H1 (cell line): ENCODE measurements around the gene FBXO34. TPM values are rescaled to one million over a fixed set of nuclear protein-coding genes. Genes with fewer than 3 reads are reported as not detected.

ENCODE experiments used
- CTCF ChIA-PET: fragments of 300-600 bp; sonication (Branson Sonifier 250); formaldehyde crosslinking; loops from one replicate; lab custom pipeline; 2021; ENCODE audit not compliant: partially characterized antibody; lab: Charles Lee
- POLR2A ChIA-PET: fragments of 300-600 bp; sonication (Branson Sonifier 250); formaldehyde crosslinking; loops from one replicate; lab custom pipeline; 2021; ENCODE audit warnings: inconsistent platforms; ENCODE audit not compliant: partially characterized antibody; lab: Charles Lee
- DNase-seq, 2 experiments: peaks; one replicate each; pipeline versions ENCODE4 v3.0.0 to v3.0.0-alpha.2; 2010 to 2022; ENCODE audit warnings: low spot score in 2 of 2, low read depth in 1 of 2, mixed read lengths in 1 of 2
- FAIRE-seq: peaks from 2 replicates; lab custom pipeline; 2011; peaks lifted over from hg19 to GRCh38; lab: Jason Lieb, UNC
- H2AFZ ChIP-seq: 2 replicates; pipeline ENCODE4 v1.8.1; 2012; ENCODE audit warnings: low read length, inconsistent platforms
- H2AK5ac ChIP-seq: 2 replicates; pipeline ENCODE4 v1.6.1; 2013; ENCODE audit warnings: low read depth, low read length
- H2BK120ac ChIP-seq: replicated peaks from 2 replicates; pipeline ENCODE3; 2013; ENCODE audit warnings: low read depth, low read length, inconsistent platforms
- H2BK12ac ChIP-seq: 2 replicates; pipeline ENCODE4 v1.6.1; 2013; ENCODE audit warnings: low read depth, low read length
- H2BK15ac ChIP-seq: 2 replicates; pipeline ENCODE4 v1.6.1; 2013; ENCODE audit warnings: low read length
- H2BK20ac ChIP-seq: 2 replicates; pipeline ENCODE4 v1.6.1; 2013; ENCODE audit warnings: low read length
- H2BK5ac ChIP-seq: 2 replicates; pipeline ENCODE4 v1.6.1; 2013; ENCODE audit warnings: low read depth, low read length
- H3K14ac ChIP-seq: 2 replicates; pipeline ENCODE4 v1.6.1; 2013; ENCODE audit warnings: inconsistent platforms; ENCODE audit not compliant: insufficient read length
- H3K18ac ChIP-seq: 2 replicates; pipeline ENCODE4 v1.6.1; 2013; ENCODE audit warnings: low read length; ENCODE audit errors: extremely low read depth
- H3K23ac ChIP-seq: 2 replicates; pipeline ENCODE4 v1.6.1; 2013; ENCODE audit warnings: inconsistent platforms; ENCODE audit not compliant: insufficient read length
- H3K23me2 ChIP-seq: 2 replicates; pipeline ENCODE4 v1.6.1; 2013; ENCODE audit warnings: low read depth, low read length
- H3K27ac ChIP-seq: 2 replicates; pipeline ENCODE4 v1.6.1; 2011; ENCODE audit warnings: low read depth, low read length, inconsistent platforms
- H3K27me3 ChIP-seq, 4 experiments: replicated peaks in 1 of 4; 1 replicate in 1 of 4; 2 replicates in 3 of 4; pipeline versions ENCODE4 v1.6.1 to v1.8.1; 2011 to 2013; ENCODE audit warnings: low read length in 3 of 4, mild to moderate bottlenecking in 3 of 4, inconsistent platforms in 2 of 4, mixed read lengths in 2 of 4, moderate library complexity in 1 of 4; ENCODE audit not compliant: control insufficient read depth in 3 of 4, insufficient read depth in 3 of 4; ENCODE audit errors: extremely low read depth in 1 of 4
- H3K36me3 ChIP-seq, 4 experiments: 2 replicates each; pipeline versions ENCODE4 v1.6.1 to v1.8.1; 2011 to 2013; ENCODE audit warnings: mild to moderate bottlenecking in 4 of 4, low read length in 3 of 4, moderate library complexity in 2 of 4, control low read depth in 1 of 4, inconsistent platforms in 1 of 4; ENCODE audit not compliant: insufficient read depth in 4 of 4, control insufficient read depth in 2 of 4
- H3K4ac ChIP-seq: replicated peaks from 2 replicates; pipeline ENCODE3; 2013; ENCODE audit warnings: low read length, low read depth, mixed read lengths, inconsistent platforms; ENCODE audit not compliant: insufficient read length
- H3K4me1 ChIP-seq, 4 experiments: replicated peaks in 1 of 4; 1 replicate in 1 of 4; 2 replicates in 3 of 4; pipeline versions ENCODE4 v1.6.1 to v1.8.1; 2011 to 2013; ENCODE audit warnings: low read length in 3 of 4, inconsistent platforms in 2 of 4, mixed read lengths in 1 of 4; ENCODE audit not compliant: insufficient read depth in 4 of 4, control insufficient read depth in 3 of 4
- H3K4me2 ChIP-seq, 2 experiments: 2 replicates each; pipeline versions ENCODE4 v1.6.1 to v1.8.1; 2011 to 2013; ENCODE audit warnings: low read depth in 2 of 2, low read length in 2 of 2, control low read depth in 1 of 2, inconsistent platforms in 1 of 2, mild to moderate bottlenecking in 1 of 2; ENCODE audit not compliant: insufficient read depth in 1 of 2
- H3K4me3 ChIP-seq, 4 experiments: fragments of 200-600, 300-600 bp in 1 of 4; sonication (generic), shearing (Covaris generic), sonication (Bioruptor Twin) in 1 of 4; 2 replicates each; pipeline versions ENCODE4 v1.5.1 to v1.8.1; 2011 to 2016; ENCODE audit warnings: low read length in 4 of 4, low read depth in 3 of 4, control low read depth in 2 of 4, inconsistent platforms in 2 of 4, mild to moderate bottlenecking in 2 of 4, mixed read lengths in 1 of 4, moderate library complexity in 1 of 4; ENCODE audit not compliant: insufficient read depth in 2 of 4; ENCODE audit errors: extremely low read depth in 1 of 4
- H3K56ac ChIP-seq: replicated peaks from 2 replicates; pipeline ENCODE3; 2013; ENCODE audit warnings: low read depth, mild to moderate bottlenecking, mixed read lengths, low read length, inconsistent platforms; ENCODE audit not compliant: insufficient read length
- H3K79me1 ChIP-seq: 2 replicates; pipeline ENCODE4 v1.6.1; 2013; ENCODE audit warnings: low read depth, low read length, control low read depth
- H3K79me2 ChIP-seq, 2 experiments: 2 replicates each; pipeline versions ENCODE4 v1.6.1 to v1.8.1; 2012 to 2013; ENCODE audit warnings: low read length in 2 of 2, mild to moderate bottlenecking in 2 of 2, inconsistent platforms in 1 of 2; ENCODE audit not compliant: insufficient read depth in 2 of 2, control insufficient read depth in 1 of 2
- H3K9ac ChIP-seq, 4 experiments: replicated peaks in 1 of 4; 1 replicate in 1 of 4; 2 replicates in 3 of 4; pipeline versions ENCODE4 v1.6.1 to v1.8.1; 2011 to 2013; ENCODE audit warnings: low read depth in 3 of 4, low read length in 3 of 4, control low read depth in 2 of 4, mild to moderate bottlenecking in 2 of 4, moderate library complexity in 2 of 4, inconsistent platforms in 1 of 4; ENCODE audit errors: extremely low read depth in 1 of 4
- H3K9me3 ChIP-seq, 2 experiments: 2 replicates each; pipeline versions ENCODE4 v1.6.1 to v1.8.1; 2012 to 2013; ENCODE audit warnings: mild to moderate bottlenecking in 2 of 2, moderate library complexity in 2 of 2, control low read depth in 1 of 2, inconsistent platforms in 1 of 2, low read depth in 1 of 2, low read length in 1 of 2, mixed read lengths in 1 of 2; ENCODE audit not compliant: insufficient read depth in 2 of 2
- H4K20me1 ChIP-seq, 2 experiments: replicated peaks in 1 of 2; 2 replicates each; pipeline versions ENCODE3 to v1.8.1; 2011 to 2013; ENCODE audit warnings: inconsistent platforms in 2 of 2, low read length in 2 of 2, mild to moderate bottlenecking in 1 of 2; ENCODE audit not compliant: insufficient read depth in 2 of 2, control insufficient read depth in 1 of 2
- H4K5ac ChIP-seq: 2 replicates; pipeline ENCODE4 v1.6.1; 2013; ENCODE audit warnings: low read length, low read depth, mixed read lengths, inconsistent platforms; ENCODE audit not compliant: insufficient read length
- H4K8ac ChIP-seq: 2 replicates; pipeline ENCODE4 v1.8.0; 2013; ENCODE audit warnings: mild to moderate bottlenecking, moderate library complexity, low read length, inconsistent platforms; ENCODE audit not compliant: insufficient read depth; ENCODE audit errors: extremely low read depth
- H4K91ac ChIP-seq: replicated peaks from 2 replicates; pipeline ENCODE3; 2013; ENCODE audit warnings: low read length, mixed read lengths, inconsistent platforms; ENCODE audit not compliant: insufficient read length
- BRCA1 ChIP-seq: IDR thresholded peaks from 2 replicates; pipeline ENCODE4 v1.6.1; 2012; ENCODE audit warnings: low read depth, low read length, improper control_type of control experiment
- JUN ChIP-seq: IDR thresholded peaks from 2 replicates; pipeline ENCODE4 v1.6.1; 2011; ENCODE audit warnings: low read depth, mild to moderate bottlenecking, improper control_type of control experiment, low read length
- USF2 ChIP-seq: IDR thresholded peaks from 2 replicates; pipeline ENCODE4 v1.6.1; 2011; ENCODE audit warnings: low read length, improper control_type of control experiment
- ZNF274 ChIP-seq: IDR thresholded peaks from 2 replicates; pipeline ENCODE4 v1.7.0; 2012; ENCODE audit warnings: low read length, borderline replicate concordance; ENCODE audit errors: extremely low read depth
- WGBS, 2 experiments: shearing (Covaris generic) in 1 of 2; methylation state at CpG; one replicate each; pipeline versions ENCODE4 v1.1.6 to v1.1.7; 2013 to 2015; ENCODE audit warnings: low lambda C conversion rate in 2 of 2, mixed read lengths in 2 of 2, inconsistent platforms in 1 of 2, low coverage in 1 of 2, missing lambda C conversion rate in 1 of 2; ENCODE audit not compliant: insufficient replicate concordance in 2 of 2, insufficient coverage in 1 of 2, insufficient read length in 1 of 2; ENCODE audit errors: extremely low coverage in 1 of 2, missing lambda C conversion rate in 1 of 2; 5-methylcytosine and 5-hydroxymethylcytosine counted together
- long read RNA-seq, 2 experiments: library from RNA in 1 of 2; library from capped mRNA in 1 of 2; stranded (forward); transcript quantifications; one replicate each; pipeline ENCODE4 v2.0.0, GENCODE V29; 2021; ENCODE audit warnings: inconsistent platforms in 1 of 2
- polyA minus RNA-seq, 3 experiments: library from RNA; depleted of rRNA, polyadenylated mRNA; stranded (reverse); fragments of >200 nt; gene quantifications; 1 replicate in 2 of 3; 2 replicates in 1 of 3; pipeline ENCODE4 v1.2.3, GENCODE V29; 2011
- polyA plus RNA-seq, 7 experiments: library from polyadenylated mRNA; depleted of rRNA in 3 of 7; stranded (reverse) in 5 of 7; unstranded in 2 of 7; fragments of >200 nt in 5 of 7; fragments of 200-250 nt in 2 of 7; gene quantifications; 1 replicate in 5 of 7; 2 replicates in 1 of 7; 4 replicates in 1 of 7; pipeline versions ENCODE4 v1.2.1 to v1.2.3, GENCODE V29; 2011 to 2013; ENCODE audit warnings: missing spikeins in 2 of 7, mixed read lengths in 2 of 7
- total RNA-seq: library from RNA; stranded (reverse); fragmentation: NEBNext Ultra II Directional; extraction: Animal tissue kit (Norgen Biotek cat#: 25700); gene quantifications from 2 replicates; pipeline ENCODE4 v1.2.1, GENCODE V29; 2021

FBXO34 gene, protein sequence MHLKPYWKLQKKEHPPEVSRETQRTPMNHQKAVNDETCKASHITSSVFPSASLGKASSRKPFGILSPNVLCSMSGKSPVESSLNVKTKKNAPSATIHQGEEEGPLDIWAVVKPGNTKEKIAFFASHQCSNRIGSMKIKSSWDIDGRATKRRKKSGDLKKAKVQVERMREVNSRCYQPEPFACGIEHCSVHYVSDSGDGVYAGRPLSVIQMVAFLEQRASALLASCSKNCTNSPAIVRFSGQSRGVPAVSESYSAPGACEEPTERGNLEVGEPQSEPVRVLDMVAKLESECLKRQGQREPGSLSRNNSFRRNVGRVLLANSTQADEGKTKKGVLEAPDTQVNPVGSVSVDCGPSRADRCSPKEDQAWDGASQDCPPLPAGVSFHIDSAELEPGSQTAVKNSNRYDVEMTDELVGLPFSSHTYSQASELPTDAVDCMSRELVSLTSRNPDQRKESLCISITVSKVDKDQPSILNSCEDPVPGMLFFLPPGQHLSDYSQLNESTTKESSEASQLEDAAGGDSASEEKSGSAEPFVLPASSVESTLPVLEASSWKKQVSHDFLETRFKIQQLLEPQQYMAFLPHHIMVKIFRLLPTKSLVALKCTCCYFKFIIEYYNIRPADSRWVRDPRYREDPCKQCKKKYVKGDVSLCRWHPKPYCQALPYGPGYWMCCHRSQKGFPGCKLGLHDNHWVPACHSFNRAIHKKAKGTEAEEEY
- total RNA-seq (14.4 and 14.8 TPM in 2 replicates), polyA plus RNA-seq (2011; rRNA removed) (5.1 and 7.0 TPM in 2 replicates), polyA minus RNA-seq (2011; rRNA and poly(A)+ RNA removed) (16.6 and 20.9 TPM in 2 replicates)
- 7.8 TPM for polyA plus RNA-seq (2011; cell fraction: cytosol; rRNA removed)
- 15.8 TPM for polyA plus RNA-seq (2011; cell fraction: nucleus; rRNA removed)
- polyA plus RNA-seq (2012, experiment 1 of 2) = 11.1 to 13.3 TPM (median 11.4 TPM) in 4 replicates
- polyA plus RNA-seq (2012, experiment 2 of 2) = 1.0 TPM
- polyA plus RNA-seq (2013, experiment 1 of 2) = 10.0 TPM
- 10.2 TPM for polyA plus RNA-seq (2013, experiment 2 of 2)
- polyA minus RNA-seq (2011; cell fraction: cytosol; rRNA and poly(A)+ RNA removed) = 6.6 TPM
- polyA minus RNA-seq (2011; cell fraction: nucleus; rRNA and poly(A)+ RNA removed) = 15.3 TPM
- long read RNA-seq, experiment 1, partial matches to known transcripts = 0 of 15 reads
- long read RNA-seq, experiment 1, other reads (novel, unspliced or antisense) = 12 of 15 reads
- long read RNA-seq, experiment 2, partial matches to known transcripts = 0 of 1 reads
- long read RNA-seq, experiment 2, other reads (novel, unspliced or antisense) = 1 of 1 reads

- POLR2A ChIA-PET = interaction anchor here (1.2 to 1.3 kb wide), 2 partner anchors 11 to 81 kb away, joined by 4 read pairs; no protein-coding TSS in a partner anchor
- peak within 1 kb of the TSS; percentile 68; the same call in 1 of the 2 replicates for H2BK12ac ChIP-seq
- peak within 1 kb of the TSS; percentile 88; the same call in 1 of the 2 replicates for H3K27ac ChIP-seq
- peaks cover 0 to 1% (median 0%) of the 10 kb centered on the region in 4 experiments; a peak in 1 of 7 replicates for H3K4me1 ChIP-seq
- no peak within 1 kb of the TSS for H4K91ac ChIP-seq
- no peak within 1 kb of the TSS for H3K56ac ChIP-seq
- no peak within 1 kb of the TSS for H3K23ac ChIP-seq
- peak within 1 kb of the TSS; percentile 71 for H4K5ac ChIP-seq
- DNase-seq (peak; percentile 85 to 100), FAIRE-seq (peak; percentile 63)
- no peak within 1 kb of the TSS for H2AK5ac ChIP-seq
- peak within 1 kb of the TSS; percentile 71 for H3K18ac ChIP-seq
- H3K14ac ChIP-seq = no peak within 1 kb of the TSS
- CTCF ChIA-PET = interaction anchor here (0.7 to 5.3 kb wide), 25 partner anchors 8 to 175 kb away, joined by 3 to 46 read pairs (median 3); no protein-coding TSS in a partner anchor
- H4K20me1 ChIP-seq = peaks cover 0 to 2% of the 10 kb centered on the region in 2 experiments
- H3K9ac ChIP-seq = peak within 1 kb of the TSS; percentile 83 to 97 (median 89)
- no peak within 1 kb of the TSS for H2BK15ac ChIP-seq
- peak within 1 kb of the TSS; percentile 82 to 100 (median 87) for H3K4me3 ChIP-seq
- peaks cover 3% of the 10 kb centered on the region; the same call in 1 of the 2 replicates for H3K23me2 ChIP-seq
- H4K8ac ChIP-seq = peak within 1 kb of the TSS; percentile 88; the same call in 1 of the 2 replicates
- peak within 1 kb of the TSS; percentile 100 for H2AFZ ChIP-seq
- WGBS, 2 experiments = 7% methylated on average over 31 of the region's 49 CpGs; no CpG with 5 or more reads in 1 of the 2 experiments
- H3K27me3 ChIP-seq = peaks cover 0 to 1% (median 0%) of the 10 kb centered on the region in 4 experiments; a peak in 1 of 7 replicates
- H3K79me2 ChIP-seq = peaks cover 0 to 36% of the 10 kb centered on the region in 2 experiments; a peak in 3 of 4 replicates
- no peak within 1 kb of the TSS for H3K4ac ChIP-seq
- H3K9me3 ChIP-seq = no peaks in the 10 kb centered on the region
- H2BK20ac ChIP-seq = no peak within 1 kb of the TSS
- H3K4me2 ChIP-seq = peak within 1 kb of the TSS; percentile 72 to 80
- peak within 1 kb of the TSS; percentile 75 for H2BK5ac ChIP-seq
- H3K79me1 ChIP-seq = peaks cover 4% of the 10 kb centered on the region; the same call in 1 of the 2 replicates
- H3K36me3 ChIP-seq = no peaks in the 10 kb centered on the region
- no peak within 1 kb of the TSS for H2BK120ac ChIP-seq
- TF ChIP-seq BRCA1 = no peak
- peak; percentile 49; the same call in 1 of the 2 replicates for TF ChIP-seq JUN
- TF ChIP-seq USF2 = no peak
- no peak for TF ChIP-seq ZNF274
Measured at GRCh38 chr14:55270832-55271571, at the start of gene FBXO34. Gene FBXO34 (plus strand): TSS chr14:55271421. CDS start chr14:55350391, 78,970 bp downstream.
